IMR-90 (cell line): ENCODE data around the gene MAS1L. TPM values are rescaled to one million over a fixed set of nuclear protein-coding genes. Genes with fewer than 3 reads are reported as not detected.

ENCODE experiments used
- ATAC-seq: fragments of 200-7000 bp; cut with Tn5 transposase; 2 replicates; pipeline ENCODE4 v1.9.1; 2020; ENCODE audit warnings: low read depth, mild to moderate bottlenecking, moderate library complexity
- BruUV-seq: library from RNA; stranded (reverse); fragments of 400-500 nt; replicated peaks from 2 replicates; lab custom pipeline; 2021; lab: Mats Ljungman, UMichigan
- CTCF ChIA-PET: fragments of 300-600 bp; formaldehyde crosslinking; extraction: SDS; loops from one replicate; lab custom pipeline; 2021; ENCODE audit warnings: antibody characterized with exemption; lab: Yijun Ruan, JAX
- POLR2A ChIA-PET: fragments of 300-600 bp; sonication (Branson Sonifier 250); formaldehyde crosslinking; loops from one replicate; lab custom pipeline; 2022; ENCODE audit warnings: antibody characterized with exemption; ENCODE audit not compliant: unreplicated experiment; lab: Charles Lee
- DNase-seq: peaks from one replicate; pipeline ENCODE4 v3.0.0; 2013
- H2AFZ ChIP-seq: replicated peaks from 2 replicates; pipeline ENCODE3; 2013; ENCODE audit warnings: low read length, mild to moderate bottlenecking; ENCODE audit not compliant: poor library complexity
- H2AK5ac ChIP-seq: 2 replicates; pipeline ENCODE4 v1.6.1; 2013; ENCODE audit warnings: low read depth, low read length, inconsistent platforms
- H2AK9ac ChIP-seq: replicated peaks from 2 replicates; pipeline ENCODE3; 2013; ENCODE audit warnings: mild to moderate bottlenecking, low read depth, low read length, moderate library complexity; ENCODE audit not compliant: poor library complexity
- H2BK120ac ChIP-seq: 2 replicates; pipeline ENCODE4 v1.6.1; 2013; ENCODE audit warnings: low read depth, low read length, inconsistent platforms
- H2BK15ac ChIP-seq: 3 replicates; pipeline ENCODE4 v1.6.1; 2013; ENCODE audit warnings: low read depth, low read length, inconsistent platforms
- H2BK20ac ChIP-seq: 2 replicates; pipeline ENCODE4 v1.6.1; 2013; ENCODE audit warnings: low read depth, mild to moderate bottlenecking, inconsistent platforms, low read length, moderate library complexity
- H2BK5ac ChIP-seq: 2 replicates; pipeline ENCODE4 v1.6.1; 2013; ENCODE audit warnings: mild to moderate bottlenecking, low read depth, low read length, inconsistent platforms; ENCODE audit not compliant: poor library complexity, severe bottlenecking
- H3K14ac ChIP-seq: replicated peaks from 2 replicates; pipeline ENCODE4 v1.6.1; 2013; ENCODE audit warnings: low read depth, low read length, inconsistent platforms
- H3K18ac ChIP-seq: 2 replicates; pipeline ENCODE4 v1.6.1; 2013; ENCODE audit warnings: low read depth, low read length, control low read depth
- H3K23ac ChIP-seq: 2 replicates; pipeline ENCODE4 v1.6.1; 2013; ENCODE audit warnings: low read depth, low read length, inconsistent platforms
- H3K27ac ChIP-seq: 2 replicates; pipeline ENCODE4 v1.5.1; 2013; ENCODE audit warnings: mild to moderate bottlenecking, control low read depth, low read length; ENCODE audit not compliant: insufficient read depth
- H3K27me3 ChIP-seq: 2 replicates; pipeline ENCODE4 v1.6.1; 2013; ENCODE audit warnings: low read length; ENCODE audit not compliant: control insufficient read depth, insufficient read depth
- H3K36me3 ChIP-seq: 2 replicates; pipeline ENCODE4 v1.6.1; 2013; ENCODE audit warnings: low read length, mixed read lengths; ENCODE audit not compliant: control insufficient read depth, insufficient read depth
- H3K4ac ChIP-seq: 2 replicates; pipeline ENCODE4 v1.6.1; 2013; ENCODE audit warnings: low read depth, low read length, inconsistent platforms
- H3K4me1 ChIP-seq: 2 replicates; pipeline ENCODE4 v1.6.1; 2013; ENCODE audit warnings: low read length, mixed read lengths; ENCODE audit not compliant: control insufficient read depth, insufficient read depth
- H3K4me2 ChIP-seq: 2 replicates; pipeline ENCODE4 v1.6.1; 2013; ENCODE audit warnings: low read depth, mild to moderate bottlenecking, control low read depth, low read length, moderate library complexity
- H3K4me3 ChIP-seq: 2 replicates; pipeline ENCODE4 v1.5.1; 2013; ENCODE audit warnings: low read depth, mild to moderate bottlenecking, control low read depth, low read length, moderate library complexity; ENCODE audit not compliant: insufficient read depth
- H3K56ac ChIP-seq: 2 replicates; pipeline ENCODE4 v1.6.1; 2013; ENCODE audit warnings: low read length, inconsistent platforms; ENCODE audit not compliant: insufficient read depth; ENCODE audit errors: extremely low read depth
- H3K79me1 ChIP-seq, 2 experiments: 2 replicates each; pipeline ENCODE4 v1.6.1; 2013; ENCODE audit warnings: low read length in 2 of 2, inconsistent platforms in 1 of 2, low read depth in 1 of 2
- H3K9ac ChIP-seq: 2 replicates; pipeline ENCODE4 v1.6.1; 2013; ENCODE audit warnings: low read depth, low read length, control low read depth
- H3K9me1 ChIP-seq: 2 replicates; pipeline ENCODE4 v1.6.1; 2013; ENCODE audit warnings: low read length, inconsistent platforms; ENCODE audit not compliant: insufficient read depth
- H3K9me3 ChIP-seq: 2 replicates; pipeline ENCODE4 v1.6.1; 2013; ENCODE audit warnings: low read length; ENCODE audit not compliant: control insufficient read depth, insufficient read depth
- H4K20me1 ChIP-seq: 2 replicates; pipeline ENCODE4 v1.6.1; 2013; ENCODE audit warnings: low read length, inconsistent platforms; ENCODE audit not compliant: insufficient read depth
- H4K5ac ChIP-seq: 2 replicates; pipeline ENCODE4 v1.6.1; 2013; ENCODE audit warnings: mild to moderate bottlenecking, low read depth, low read length, control low read depth
- H4K8ac ChIP-seq, 2 experiments: 2 replicates each; pipeline ENCODE4 v1.6.1; 2013; ENCODE audit warnings: low read depth in 2 of 2, low read length in 2 of 2, control low read depth in 1 of 2, inconsistent platforms in 1 of 2
- H4K91ac ChIP-seq: 2 replicates; pipeline ENCODE4 v1.6.1; 2013; ENCODE audit warnings: low read depth, low read length, inconsistent platforms; ENCODE audit not compliant: insufficient read depth
- BHLHE40 ChIP-seq: fragments of 150-350 bp; IDR thresholded peaks from 2 replicates; pipeline ENCODE4 v1.6.1; 2016; ENCODE audit warnings: mild to moderate bottlenecking, low read depth, low read length
- CEBPB ChIP-seq: IDR thresholded peaks from 2 replicates; pipeline ENCODE4 v1.6.1; 2012; ENCODE audit warnings: low read depth, low read length, improper control_type of control experiment
- CHD1 ChIP-seq: IDR thresholded peaks from 2 replicates; pipeline ENCODE4 v1.6.1; 2012; ENCODE audit warnings: low read depth, low read length, improper control_type of control experiment
- CTCF ChIP-seq: conservative IDR thresholded peaks from 2 replicates; pipeline ENCODE4 v1.5.1; 2012; ENCODE audit warnings: mild to moderate bottlenecking, low read depth, low read length, improper control_type of control experiment
- ELK1 ChIP-seq: fragments of 150-350 bp; IDR thresholded peaks from 2 replicates; pipeline ENCODE4 v1.6.1; 2016; ENCODE audit warnings: low read depth, mild to moderate bottlenecking, low read length, moderate library complexity, borderline replicate concordance
- FOS ChIP-seq: fragments of 150-350 bp; IDR thresholded peaks from 2 replicates; pipeline ENCODE4 v1.6.1; 2016; ENCODE audit warnings: low read depth, low read length
- MAFK ChIP-seq: IDR thresholded peaks from 2 replicates; pipeline ENCODE4 v1.6.1; 2012; ENCODE audit warnings: low read depth, low read length, improper control_type of control experiment
- MAZ ChIP-seq: IDR thresholded peaks from 2 replicates; pipeline ENCODE4 v1.6.1; 2012; ENCODE audit warnings: low read depth, mild to moderate bottlenecking, low read length, improper control_type of control experiment, moderate library complexity, borderline replicate concordance
- MXI1 ChIP-seq: IDR thresholded peaks from 2 replicates; pipeline ENCODE4 v1.6.1; 2012; ENCODE audit warnings: low read depth, mild to moderate bottlenecking, low read length, moderate library complexity, borderline replicate concordance
- NFE2L2 ChIP-seq: fragments of 150-350 bp; IDR thresholded peaks from 2 replicates; pipeline ENCODE4 v1.6.1; 2016; ENCODE audit warnings: low read depth, mild to moderate bottlenecking, low read length
- POLR2A ChIP-seq: IDR thresholded peaks from 2 replicates; pipeline ENCODE4 v1.6.1; 2012; ENCODE audit warnings: mild to moderate bottlenecking, low read depth, low read length
- RAD21 ChIP-seq: IDR thresholded peaks from 2 replicates; pipeline ENCODE4 v1.6.1; 2012; ENCODE audit warnings: low read length, improper control_type of control experiment
- RCOR1 ChIP-seq: IDR thresholded peaks from 2 replicates; pipeline ENCODE4 v1.6.1; 2012; ENCODE audit warnings: mild to moderate bottlenecking, low read length, improper control_type of control experiment; ENCODE audit not compliant: insufficient replicate concordance
- RFX5 ChIP-seq: IDR thresholded peaks from 2 replicates; pipeline ENCODE4 v1.8.0; 2012; ENCODE audit warnings: low read depth, mild to moderate bottlenecking, low read length, moderate library complexity
- SMC3 ChIP-seq: fragments of 150-350 bp; IDR thresholded peaks from 2 replicates; pipeline ENCODE4 v1.6.1; 2016; ENCODE audit warnings: low read depth, mild to moderate bottlenecking, antibody characterized with exemption, low read length, moderate library complexity
- USF2 ChIP-seq: fragments of 150-350 bp; IDR thresholded peaks from 2 replicates; pipeline ENCODE4 v1.6.1; 2017; ENCODE audit warnings: mild to moderate bottlenecking, antibody characterized with exemption, low read length, low read depth
- WGBS, 2 experiments: methylation state at CpG; one replicate each; pipeline versions ENCODE4 v1.1.5 to v1.1.7; 2013; ENCODE audit warnings: missing lambda C conversion rate in 2 of 2; ENCODE audit not compliant: insufficient read length in 1 of 2; ENCODE audit errors: extremely low coverage in 2 of 2; 5-methylcytosine and 5-hydroxymethylcytosine counted together
- dilution Hi-C: fragments of 300-500 bp; cut with HindIII; formaldehyde crosslinking; loops from one replicate; pipeline ENCODE4 v1.14.3; 2018; ENCODE audit warnings: low sequenced_read_pairs; ENCODE audit not compliant: unreplicated experiment
- in situ Hi-C: fragments of 300-500 bp; cut with MboI; formaldehyde crosslinking; loops from 3 replicates; pipeline ENCODE4 v1.14.3; 2019; ENCODE audit warnings: low sequenced_read_pairs, inconsistent platforms, mixed read lengths
- intact Hi-C: fragments of 100-400 bp; cut with micrococcal nuclease; formaldehyde crosslinking; loops from 2 replicates; pipeline ENCODE4 v1.10.0; 2022
- polyA plus RNA-seq, 3 experiments: library from polyadenylated mRNA; depleted of rRNA; stranded (reverse); fragments of >200 nt; gene quantifications; 2 replicates each; pipeline ENCODE4 v1.2.3, GENCODE V29; 2012; ENCODE audit warnings: low replicate concordance in 1 of 3
- total RNA-seq: library from RNA; depleted of rRNA; stranded (reverse); fragments of >200 nt; gene quantifications from 2 replicates; pipeline ENCODE4 v1.2.3, GENCODE V29; 2012

MAS1L gene
- total and polyA plus RNA-seq, 2 of the 4 experiments (the other 2 are of a cell fraction), result not detected

- H3K9ac ChIP-seq, result no peak overlapping the region
- no peak overlapping the region for H3K4me3 ChIP-seq
- H3K36me3 ChIP-seq, result no peaks in the 10 kb centered on the region
- in situ Hi-C loops (no loop called here), intact Hi-C loops (no loop called here), dilution Hi-C loops (no loop called here)
- no peak overlapping the region for H2BK120ac ChIP-seq
- H2BK20ac ChIP-seq, result no peak overlapping the region
- H3K27ac ChIP-seq, result no peak overlapping the region
- H3K9me3 ChIP-seq, result peaks cover 14% of the 10 kb centered on the region
- H3K4me2 ChIP-seq, result no peak overlapping the region
- no peak overlapping the region for H3K4ac ChIP-seq
- H3K56ac ChIP-seq, result no peak overlapping the region
- H3K23ac ChIP-seq, result no peak overlapping the region
- no peak overlapping the region for H4K91ac ChIP-seq
- H3K14ac ChIP-seq, result no peak overlapping the region
- H2AK5ac ChIP-seq, result no peak overlapping the region
- WGBS, 2 experiments, result no CpG with 5 or more reads among the region's 1 CpG
- no peaks in the 10 kb centered on the region for H3K9me1 ChIP-seq
- ChIA-PET CTCF (no interaction called here), POLR2A (no interaction called here)
- no peaks in the 10 kb centered on the region for H3K4me1 ChIP-seq
- no peaks in the 10 kb centered on the region for H3K27me3 ChIP-seq
- no peaks in the 10 kb centered on the region for H4K20me1 ChIP-seq
- no peak overlapping the region for H2BK15ac ChIP-seq
- ATAC-seq (no peak), DNase-seq (no peak)
- BruUV-seq, result no TSS peak
- H4K5ac ChIP-seq, result no peak overlapping the region
- no peaks in the 10 kb centered on the region for H3K79me1 ChIP-seq
- no peak overlapping the region for H4K8ac ChIP-seq
- H2BK5ac ChIP-seq, result no peak overlapping the region
- TF ChIP-seq RFX5, result no peak
- TF ChIP-seq MXI1, result no peak
- TF ChIP-seq SMC3, result no peak
- TF ChIP-seq CEBPB, result no peak
- no peak for TF ChIP-seq RAD21
- no peak for TF ChIP-seq FOS
- TF ChIP-seq BHLHE40, result no peak
- no peak for TF ChIP-seq MAFK
- TF ChIP-seq ELK1, result no peak
- TF ChIP-seq CHD1, result no peak
- no peak for TF ChIP-seq POLR2A
- no peak for TF ChIP-seq USF2
- TF ChIP-seq NFE2L2, result no peak
- TF ChIP-seq CTCF, result no peak
- TF ChIP-seq MAZ, result no peak
- no peak for TF ChIP-seq RCOR1
- no peak overlapping the region for H2AK9ac ChIP-seq
- H2AFZ ChIP-seq, result no peak overlapping the region
- no peak overlapping the region for H3K18ac ChIP-seq
These were observed 45.0 kb downstream of the MAS1L start for GRCh38 chr6:29442719-29443118.
